Measurements from ENCODE around the gene LAMTOR2. TPM values are rescaled to one million over a fixed set of nuclear protein-coding genes. Genes with fewer than 3 reads are reported as not detected.

Gene LAMTOR2
- total and polyA plus RNA-seq, 9 of the 15 experiments (the other 6 are each of a cell fraction or from before 2014, with no cell fraction given) = 39.0 to 161 (median 74.6) TPM

DNA sequence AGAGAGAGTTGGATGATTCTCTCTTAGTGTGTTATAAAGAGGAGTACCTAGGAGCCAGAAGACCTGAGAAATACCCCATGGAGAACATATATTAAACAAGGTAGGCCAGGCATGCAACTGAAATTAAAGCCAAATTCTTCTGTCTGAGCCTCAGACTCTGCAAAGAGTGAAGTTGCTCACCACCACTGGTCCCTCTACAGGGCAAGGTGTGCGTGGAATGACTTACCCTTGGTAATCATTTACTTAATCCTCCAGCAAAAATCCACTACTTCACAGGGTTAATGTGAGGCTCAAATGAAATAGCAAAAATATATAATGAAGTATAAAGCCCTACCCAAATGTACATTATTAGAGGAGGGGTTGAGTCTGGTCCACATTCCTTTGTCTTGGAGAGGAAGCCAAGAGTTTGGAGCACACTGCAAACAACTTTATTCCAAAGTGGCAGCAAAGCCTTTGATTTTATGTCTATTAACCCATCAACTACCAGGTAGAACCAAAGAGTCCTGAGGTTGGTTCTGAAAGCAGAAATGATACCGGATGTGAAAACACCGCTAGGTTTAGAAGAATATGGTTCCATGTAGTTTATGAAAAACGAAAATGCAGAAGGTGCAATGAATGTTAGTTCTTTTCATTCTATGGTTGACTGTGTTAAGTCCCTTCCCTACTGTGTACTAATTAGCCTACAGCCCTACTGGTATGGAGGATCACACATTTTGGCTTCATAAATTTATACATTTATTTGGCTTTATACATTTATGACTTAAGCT, 42.3 kb upstream of the LAMTOR2 start (continued):
- TF ChIP-seq, protein P1, sequence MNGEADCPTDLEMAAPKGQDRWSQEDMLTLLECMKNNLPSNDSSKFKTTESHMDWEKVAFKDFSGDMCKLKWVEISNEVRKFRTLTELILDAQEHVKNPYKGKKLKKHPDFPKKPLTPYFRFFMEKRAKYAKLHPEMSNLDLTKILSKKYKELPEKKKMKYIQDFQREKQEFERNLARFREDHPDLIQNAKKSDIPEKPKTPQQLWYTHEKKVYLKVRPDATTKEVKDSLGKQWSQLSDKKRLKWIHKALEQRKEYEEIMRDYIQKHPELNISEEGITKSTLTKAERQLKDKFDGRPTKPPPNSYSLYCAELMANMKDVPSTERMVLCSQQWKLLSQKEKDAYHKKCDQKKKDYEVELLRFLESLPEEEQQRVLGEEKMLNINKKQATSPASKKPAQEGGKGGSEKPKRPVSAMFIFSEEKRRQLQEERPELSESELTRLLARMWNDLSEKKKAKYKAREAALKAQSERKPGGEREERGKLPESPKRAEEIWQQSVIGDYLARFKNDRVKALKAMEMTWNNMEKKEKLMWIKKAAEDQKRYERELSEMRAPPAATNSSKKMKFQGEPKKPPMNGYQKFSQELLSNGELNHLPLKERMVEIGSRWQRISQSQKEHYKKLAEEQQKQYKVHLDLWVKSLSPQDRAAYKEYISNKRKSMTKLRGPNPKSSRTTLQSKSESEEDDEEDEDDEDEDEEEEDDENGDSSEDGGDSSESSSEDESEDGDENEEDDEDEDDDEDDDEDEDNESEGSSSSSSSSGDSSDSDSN (IDR thresholded peaks at IDR 0.05; ENCODE audit: borderline replicate concordance in 1 of 2, low read depth in 2 of 2, low read length in 2 of 2) = no peak
- TF ChIP-seq, protein P2, sequence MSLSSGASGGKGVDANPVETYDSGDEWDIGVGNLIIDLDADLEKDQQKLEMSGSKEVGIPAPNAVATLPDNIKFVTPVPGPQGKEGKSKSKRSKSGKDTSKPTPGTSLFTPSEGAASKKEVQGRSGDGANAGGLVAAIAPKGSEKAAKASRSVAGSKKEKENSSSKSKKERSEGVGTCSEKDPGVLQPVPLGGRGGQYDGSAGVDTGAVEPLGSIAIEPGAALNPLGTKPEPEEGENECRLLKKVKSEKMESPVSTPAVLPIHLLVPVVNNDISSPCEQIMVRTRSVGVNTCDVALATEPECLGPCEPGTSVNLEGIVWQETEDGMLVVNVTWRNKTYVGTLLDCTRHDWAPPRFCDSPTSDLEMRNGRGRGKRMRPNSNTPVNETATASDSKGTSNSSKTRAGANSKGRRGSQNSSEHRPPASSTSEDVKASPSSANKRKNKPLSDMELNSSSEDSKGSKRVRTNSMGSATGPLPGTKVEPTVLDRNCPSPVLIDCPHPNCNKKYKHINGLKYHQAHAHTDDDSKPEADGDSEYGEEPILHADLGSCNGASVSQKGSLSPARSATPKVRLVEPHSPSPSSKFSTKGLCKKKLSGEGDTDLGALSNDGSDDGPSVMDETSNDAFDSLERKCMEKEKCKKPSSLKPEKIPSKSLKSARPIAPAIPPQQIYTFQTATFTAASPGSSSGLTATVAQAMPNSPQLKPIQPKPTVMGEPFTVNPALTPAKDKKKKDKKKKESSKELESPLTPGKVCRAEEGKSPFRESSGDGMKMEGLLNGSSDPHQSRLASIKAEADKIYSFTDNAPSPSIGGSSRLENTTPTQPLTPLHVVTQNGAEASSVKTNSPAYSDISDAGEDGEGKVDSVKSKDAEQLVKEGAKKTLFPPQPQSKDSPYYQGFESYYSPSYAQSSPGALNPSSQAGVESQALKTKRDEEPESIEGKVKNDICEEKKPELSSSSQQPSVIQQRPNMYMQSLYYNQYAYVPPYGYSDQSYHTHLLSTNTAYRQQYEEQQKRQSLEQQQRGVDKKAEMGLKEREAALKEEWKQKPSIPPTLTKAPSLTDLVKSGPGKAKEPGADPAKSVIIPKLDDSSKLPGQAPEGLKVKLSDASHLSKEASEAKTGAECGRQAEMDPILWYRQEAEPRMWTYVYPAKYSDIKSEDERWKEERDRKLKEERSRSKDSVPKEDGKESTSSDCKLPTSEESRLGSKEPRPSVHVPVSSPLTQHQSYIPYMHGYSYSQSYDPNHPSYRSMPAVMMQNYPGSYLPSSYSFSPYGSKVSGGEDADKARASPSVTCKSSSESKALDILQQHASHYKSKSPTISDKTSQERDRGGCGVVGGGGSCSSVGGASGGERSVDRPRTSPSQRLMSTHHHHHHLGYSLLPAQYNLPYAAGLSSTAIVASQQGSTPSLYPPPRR (CRISPR knock-in tag; IDR thresholded peaks at IDR 0.05; ENCODE audit: borderline replicate concordance) = no peak
- TF ChIP-seq ZNF785 (CRISPR knock-in tag; IDR thresholded peaks at IDR 0.05) (no peak), NCOA6 (IDR thresholded peaks at IDR 0.05) (no peak), NR0B1 (IDR thresholded peaks at IDR 0.05; ENCODE audit: partially characterized antibody) (no peak), TGIF2 (CRISPR knock-in tag; IDR thresholded peaks at IDR 0.05) (no peak)
